Adrenal gland (tissue), 12 donors: ENCODE results near the gene FAM50A. TPM values are rescaled to one million over a fixed set of nuclear protein-coding genes. Genes with fewer than 3 reads are reported as not detected.

Experiments used
- DNase-seq, 7 donors: peaks; one replicate each; pipeline ENCODE4 v3.0.0-alpha.2; 2019 to 2020
- H3K27ac ChIP-seq, 5 donors: fragments of 200-600 bp; sonication (generic) in 4 of 5; 1 replicate in 3 of 5; 2 replicates in 2 of 5; pipeline versions ENCODE4 v1.5.1 to v1.8.0; 2016 to 2020; ENCODE audit warnings: mild to moderate bottlenecking in 1 of 5
- H3K27me3 ChIP-seq: fragments of 200-600 bp; 2 replicates; pipeline ENCODE4 v1.8.0; 2021
- H3K36me3 ChIP-seq, 2 donors: fragments of 200-600 bp; replicated peaks in 1 of 2; 1 replicate in 1 of 2; 2 replicates in 1 of 2; pipeline versions ENCODE4 v1.5.1 to v1.8.0; 2018 to 2022
- H3K4me1 ChIP-seq, 2 donors: fragments of 200-600 bp; replicated peaks in 1 of 2; 1 replicate in 1 of 2; 2 replicates in 1 of 2; pipeline versions ENCODE4 v1.5.1 to v1.8.0; 2018 to 2021
- H3K4me3 ChIP-seq, 4 donors: fragments of 200-600 bp; sonication (generic) in 3 of 4; one replicate each; pipeline ENCODE4 v1.5.1; 2016 to 2018
- H3K9me3 ChIP-seq, 3 donors: fragments of 200-600 bp; sonication (generic) in 1 of 3; replicated peaks in 1 of 3; 1 replicate in 2 of 3; 2 replicates in 1 of 3; pipeline versions ENCODE4 v1.5.1 to v1.8.0; 2016 to 2021
- POLR2A ChIP-seq, 2 donors: fragments of 450-650 bp; IDR thresholded peaks; one replicate each; pipeline ENCODE4 v1.6.1; 2017; ENCODE audit warnings: antibody characterized with exemption in 2 of 2, mild to moderate bottlenecking in 2 of 2, moderate library complexity in 1 of 2
- WGBS, 4 donors: extraction: QIAGEN DNeasy Blood & Tissue Kit in 2 of 4; methylation state at CpG; one replicate each; pipeline versions ENCODE4 v1.1.5 to v1.1.7; 2013 to 2017; 5-methylcytosine and 5-hydroxymethylcytosine counted together
- intact Hi-C, 2 donors: fragments of 100-400 bp; cut with DNase I; formaldehyde crosslinking; loops; one replicate each; pipeline versions ENCODE4 v1.14.1 to v1.15.0; 2022 to 2023
- polyA plus RNA-seq, 3 donors: library from polyadenylated mRNA; stranded (reverse); fragments of 200-250 nt in 2 of 3; fragments of 350-450 nt in 1 of 3; fragmentation: Illumina TruSeq in 1 of 3; extraction: RNeasy Lipid Tissue Mini Kit (QIAGEN cat#74804) in 1 of 3; gene quantifications; one replicate each; pipeline ENCODE4 v1.2.3, GENCODE V29; 2013 to 2014
- total RNA-seq, 9 donors: library from RNA; depleted of rRNA in 4 of 9; stranded (reverse); fragments of >200 nt in 4 of 9; fragments of 120-200 nt in 1 of 9; fragmentation: NEBNext Ultra II Directional in 1 of 9; extraction: Animal tissue kit (Norgen Biotek cat#: 25700) in 1 of 9; gene quantifications; one replicate each; pipeline versions ENCODE4 v1.1.0 to v1.2.4, GENCODE V29; 2013 to 2023
- TF ChIP-seq, protein P1 (sequence below), 6 experiments: fragments of 450-650 bp in 4 of 6; fragments of 200-600 bp in 2 of 6; sonication (generic) in 1 of 6; IDR thresholded peaks; 1 replicate in 5 of 6; 2 replicates in 1 of 6; pipeline versions ENCODE4 v1.5.1 to v1.8.0; 2016 to 2021; ENCODE audit warnings: antibody characterized with exemption in 6 of 6, mild to moderate bottlenecking in 2 of 6, moderate library complexity in 1 of 6
- donor health status: healthy with polysubstance abuse.
- donor health status: Bipolar disorder and iron deficiency.
- donor health status: DM: yes; HTN: yes; CAD: no.
- donor health status: DM: no; HTN: no; CAD: no.
- donor health status: DM: no; HTN: no; CAD: no.
- donor health status: DM: yes; HTN: yes; CAD: no.

Gene FAM50A
- total and polyA plus RNA-seq, 12 donors = 25.1 to 451 (median 59.4) TPM

DNA sequence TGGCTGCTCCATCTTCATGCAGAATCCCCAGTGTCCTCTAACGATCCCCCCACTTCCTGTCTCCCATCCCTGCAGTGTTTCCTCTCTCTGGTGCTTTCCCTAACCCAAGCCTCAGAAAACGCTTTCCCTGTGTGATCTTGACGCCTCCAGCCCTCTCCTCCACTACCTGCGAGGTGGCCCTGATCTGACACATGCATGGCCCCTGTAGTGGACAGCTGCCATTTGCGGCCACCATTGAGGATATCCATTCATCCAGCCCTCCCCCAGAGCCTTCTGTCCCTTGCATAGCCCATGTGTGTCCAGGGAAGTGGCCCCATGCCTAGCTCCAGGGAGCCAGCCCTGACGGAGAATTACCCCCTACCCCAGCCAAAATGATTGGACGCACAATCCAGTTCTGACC lies 39.4 kb downstream of the FAM50A start:
- H3K4me3 ChIP-seq = no peak overlapping the region
- intact Hi-C loops = no loop called here
- H3K27me3 ChIP-seq = no peaks in the 10 kb centered on the region
- peak in 1 of 7 donors; percentile 11 for DNase-seq
- H3K9me3 ChIP-seq = no peaks in the 10 kb centered on the region
- TF ChIP-seq, protein P1, sequence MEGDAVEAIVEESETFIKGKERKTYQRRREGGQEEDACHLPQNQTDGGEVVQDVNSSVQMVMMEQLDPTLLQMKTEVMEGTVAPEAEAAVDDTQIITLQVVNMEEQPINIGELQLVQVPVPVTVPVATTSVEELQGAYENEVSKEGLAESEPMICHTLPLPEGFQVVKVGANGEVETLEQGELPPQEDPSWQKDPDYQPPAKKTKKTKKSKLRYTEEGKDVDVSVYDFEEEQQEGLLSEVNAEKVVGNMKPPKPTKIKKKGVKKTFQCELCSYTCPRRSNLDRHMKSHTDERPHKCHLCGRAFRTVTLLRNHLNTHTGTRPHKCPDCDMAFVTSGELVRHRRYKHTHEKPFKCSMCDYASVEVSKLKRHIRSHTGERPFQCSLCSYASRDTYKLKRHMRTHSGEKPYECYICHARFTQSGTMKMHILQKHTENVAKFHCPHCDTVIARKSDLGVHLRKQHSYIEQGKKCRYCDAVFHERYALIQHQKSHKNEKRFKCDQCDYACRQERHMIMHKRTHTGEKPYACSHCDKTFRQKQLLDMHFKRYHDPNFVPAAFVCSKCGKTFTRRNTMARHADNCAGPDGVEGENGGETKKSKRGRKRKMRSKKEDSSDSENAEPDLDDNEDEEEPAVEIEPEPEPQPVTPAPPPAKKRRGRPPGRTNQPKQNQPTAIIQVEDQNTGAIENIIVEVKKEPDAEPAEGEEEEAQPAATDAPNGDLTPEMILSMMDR (IDR thresholded peaks at IDR 0.05) = no peak
- TF ChIP-seq POLR2A (IDR thresholded peaks at IDR 0.05) = no peak
- 78 to 94% (median 80%) methylated on average over 5 to 7 of the region's 7 CpGs for WGBS, 4 donors
- no peaks in the 10 kb centered on the region for H3K36me3 ChIP-seq
- no peak overlapping the region for H3K27ac ChIP-seq
- peaks cover 5 to 9% of the 10 kb centered on the region in 2 donors for H3K4me1 ChIP-seq

DNA sequence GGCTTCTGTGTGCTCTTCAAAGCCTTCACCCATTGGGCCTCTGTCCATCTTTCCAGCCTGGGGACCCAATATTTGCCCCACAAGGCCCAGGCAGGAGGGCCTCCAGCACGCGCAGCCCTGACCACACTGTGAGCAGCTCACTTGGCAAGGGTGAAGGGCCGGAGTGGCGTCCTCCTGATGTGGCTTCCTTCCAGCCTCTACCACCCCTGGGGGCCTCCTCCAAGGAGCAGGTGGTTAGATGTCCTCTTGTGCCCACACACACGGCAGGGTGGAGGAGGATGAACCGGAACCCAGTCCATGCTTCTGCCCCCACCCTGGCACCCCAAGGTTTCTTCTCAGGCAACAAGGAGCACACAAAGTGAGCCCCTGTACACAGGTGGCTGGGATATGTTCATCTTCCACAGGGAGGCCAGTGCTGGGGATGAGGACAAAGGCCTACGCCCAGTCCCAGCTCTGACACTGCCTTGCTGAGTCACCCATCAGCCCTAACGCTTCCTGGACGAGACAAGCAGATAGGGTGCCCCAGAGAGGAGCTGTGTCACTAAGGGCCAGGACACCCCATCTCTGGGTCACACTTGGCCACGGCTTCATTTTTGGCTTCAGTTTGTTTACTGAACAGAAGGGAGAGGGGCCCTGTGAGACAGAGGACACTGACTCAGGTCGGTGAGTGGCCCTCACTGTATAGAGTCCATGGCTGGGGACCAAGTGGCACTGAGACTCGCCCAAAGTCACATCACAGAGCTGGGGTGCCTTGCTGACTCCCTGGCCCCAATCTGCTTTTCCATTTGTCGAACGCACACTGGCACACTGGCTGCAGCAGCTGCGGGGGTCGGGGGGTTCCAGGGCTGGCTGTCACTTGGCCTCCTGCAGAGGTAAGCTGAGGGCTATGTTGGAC lies 40.6 kb downstream of the FAM50A start:
- Histone ChIP-seq H3K36me3 (no peaks in the 10 kb centered on the region), H3K27ac (peak overlapping the region in 3 of 5 donors; percentile 27 to 93 (median 85)), H3K4me1 (peaks cover 5 to 11% of the 10 kb centered on the region in 2 donors), H3K27me3 (no peaks in the 10 kb centered on the region), H3K9me3 (no peaks in the 10 kb centered on the region), H3K4me3 (no peak overlapping the region)
- WGBS, 4 donors = 66 to 89% (median 78%) methylated on average over 4 to 16 of the region's 16 CpGs
- intact Hi-C loops = no loop called here
- peak in 6 of 7 donors; percentile 58 to 76 (median 67) for DNase-seq
- TF ChIP-seq POLR2A (IDR thresholded peaks at IDR 0.05) = peak in 1 of 2 donors; percentile 28
- TF ChIP-seq, protein P1 (IDR thresholded peaks at IDR 0.05) = no peak

DNA sequence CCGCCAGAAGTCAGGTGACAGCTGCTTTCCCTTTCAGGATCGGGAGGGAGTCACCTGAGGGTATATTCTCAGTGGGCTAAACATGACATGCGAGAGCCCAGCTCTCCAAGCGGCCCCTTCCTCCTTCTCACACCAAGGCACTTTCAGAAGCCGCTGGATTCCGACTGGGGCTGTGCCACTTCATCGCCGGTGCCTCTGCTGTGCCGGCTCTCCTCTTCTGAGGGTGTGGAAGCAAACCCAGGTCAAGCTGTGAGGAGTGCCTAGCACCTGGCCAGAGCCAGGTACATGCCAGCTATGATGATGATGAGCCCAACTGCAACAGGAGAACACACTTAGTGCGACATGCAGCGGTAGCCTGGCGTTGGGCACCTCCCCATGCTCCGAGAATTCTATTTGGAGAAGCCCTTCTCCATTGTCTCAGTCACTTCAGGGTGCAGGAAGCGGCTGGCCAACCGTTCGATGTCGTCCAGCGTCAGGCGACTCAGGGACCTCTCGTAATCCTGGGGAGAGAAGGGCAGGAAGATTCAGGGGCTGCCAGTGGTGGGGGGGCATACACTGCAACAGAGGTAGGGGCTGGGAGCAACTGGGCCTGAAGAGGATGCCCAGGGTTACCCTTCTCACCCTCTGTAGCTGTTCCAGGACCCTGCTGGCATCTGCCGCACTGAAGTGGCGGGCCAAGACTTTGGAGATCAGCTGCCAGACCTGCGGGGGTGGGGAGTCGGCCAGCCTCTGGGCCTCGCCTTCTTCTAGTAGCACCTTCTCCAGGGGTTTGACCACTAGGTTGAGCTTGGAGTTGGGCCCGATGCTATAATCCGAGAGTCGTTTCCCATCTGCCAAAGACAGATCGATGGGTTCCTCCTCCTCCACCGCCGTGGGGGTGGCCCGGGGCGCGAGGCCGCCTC lies 41.5 kb downstream of the FAM50A start:
- Histone ChIP-seq H3K27me3 (no peaks in the 10 kb centered on the region), H3K27ac (peak overlapping the region; percentile 53 to 93 (median 74)), H3K4me1 (peaks cover 5 to 14% of the 10 kb centered on the region in 2 donors), H3K4me3 (peak overlapping the region in 2 of 4 donors; percentile 32 to 73), H3K36me3 (no peaks in the 10 kb centered on the region), H3K9me3 (no peaks in the 10 kb centered on the region)
- 44 to 86% (median 66%) methylated on average over 4 to 35 of the region's 35 CpGs for WGBS, 4 donors
- TF ChIP-seq POLR2A (IDR thresholded peaks at IDR 0.05) = no peak
- TF ChIP-seq, protein P1 (IDR thresholded peaks at IDR 0.05) = no peak
- peak in 4 of 7 donors; percentile 27 to 57 (median 42) for DNase-seq
- intact Hi-C loops = no loop called here

DNA sequence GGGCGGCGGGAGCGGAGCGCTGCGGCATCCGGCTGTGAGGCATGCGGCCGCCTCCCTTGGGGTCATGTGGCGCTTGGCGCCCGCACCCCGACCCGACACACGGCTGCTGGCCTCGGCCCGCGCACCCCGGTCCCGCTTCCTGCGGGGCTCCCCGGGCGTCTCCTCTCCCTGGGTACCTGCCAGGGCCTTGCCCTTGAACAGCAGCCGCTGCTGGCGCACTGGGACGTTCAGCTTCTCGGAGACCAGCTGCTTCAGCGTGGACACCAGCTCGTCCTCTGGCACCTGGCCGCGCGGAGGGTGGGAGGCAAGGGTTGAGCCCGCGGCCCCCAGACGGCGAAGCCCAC lies 42.1 kb downstream of the FAM50A start:
- WGBS, 4 donors = 1 to 43% (median 38%) methylated on average over 13 to 35 of the region's 35 CpGs; no CpG with 5 or more reads in 1 of the 4 donors

More for the DNA sequence above, 42.1 kb downstream of the FAM50A start:
- Histone ChIP-seq H3K36me3 (no peaks in the 10 kb centered on the region), H3K9me3 (no peaks in the 10 kb centered on the region), H3K4me3 (peak overlapping the region in 3 of 4 donors; percentile 32 to 73 (median 32)), H3K27ac (peak overlapping the region; percentile 53 to 93 (median 74)), H3K4me1 (peaks cover 5 to 14% of the 10 kb centered on the region in 2 donors), H3K27me3 (no peaks in the 10 kb centered on the region)
- peak; percentile 52 to 75 (median 69) for DNase-seq
- TF ChIP-seq POLR2A (IDR thresholded peaks at IDR 0.05) = peak in 1 of 2 donors; percentile 39
- TF ChIP-seq, protein P1 (IDR thresholded peaks at IDR 0.05) = no peak
- intact Hi-C loops = no loop called here
